IMR-90 (cell line): ENCODE results near the gene LRRFIP1.

ENCODE experiments used
- BHLHE40 ChIP-seq: fragments of 150-350 bp; IDR thresholded peaks from 2 replicates; pipeline ENCODE4 v1.6.1; 2016; ENCODE audit warnings: mild to moderate bottlenecking, low read depth, low read length
- CTCF ChIP-seq: conservative IDR thresholded peaks from 2 replicates; pipeline ENCODE4 v1.5.1; 2012; ENCODE audit warnings: mild to moderate bottlenecking, low read depth, low read length, improper control_type of control experiment
- POLR2A ChIP-seq: IDR thresholded peaks from 2 replicates; pipeline ENCODE4 v1.6.1; 2012; ENCODE audit warnings: mild to moderate bottlenecking, low read depth, low read length
- RAD21 ChIP-seq: IDR thresholded peaks from 2 replicates; pipeline ENCODE4 v1.6.1; 2012; ENCODE audit warnings: low read length, improper control_type of control experiment

- TF ChIP-seq CTCF (no peak), RAD21 (no peak), POLR2A (no peak), BHLHE40 (no peak)
Observed at GRCh38 chr2:237625216-237625705, 2.1 kb upstream of the LRRFIP1 start.
